ENCODE data around the gene FBN1. TPM values are rescaled to one million over a fixed set of nuclear protein-coding genes. Genes with fewer than 3 reads are reported as not detected.

FBN1 gene
- total RNA-seq = 102 TPM

- no peak for DNase-seq (ENCODE audit: extremely low spot score in 2 of 2)
- Histone ChIP-seq H3K36me3 (no peaks in the 10 kb centered on the region), H3K4me1 (peaks cover 18% of the 10 kb centered on the region), H3K27me3 (no peaks in the 10 kb centered on the region), H3K9me3 (no peaks in the 10 kb centered on the region), H3K27ac (peak within 1 kb of the TSS; percentile 93), H3K4me3 (peak within 1 kb of the TSS; percentile 61 to 84)
- TF ChIP-seq, protein P1, sequence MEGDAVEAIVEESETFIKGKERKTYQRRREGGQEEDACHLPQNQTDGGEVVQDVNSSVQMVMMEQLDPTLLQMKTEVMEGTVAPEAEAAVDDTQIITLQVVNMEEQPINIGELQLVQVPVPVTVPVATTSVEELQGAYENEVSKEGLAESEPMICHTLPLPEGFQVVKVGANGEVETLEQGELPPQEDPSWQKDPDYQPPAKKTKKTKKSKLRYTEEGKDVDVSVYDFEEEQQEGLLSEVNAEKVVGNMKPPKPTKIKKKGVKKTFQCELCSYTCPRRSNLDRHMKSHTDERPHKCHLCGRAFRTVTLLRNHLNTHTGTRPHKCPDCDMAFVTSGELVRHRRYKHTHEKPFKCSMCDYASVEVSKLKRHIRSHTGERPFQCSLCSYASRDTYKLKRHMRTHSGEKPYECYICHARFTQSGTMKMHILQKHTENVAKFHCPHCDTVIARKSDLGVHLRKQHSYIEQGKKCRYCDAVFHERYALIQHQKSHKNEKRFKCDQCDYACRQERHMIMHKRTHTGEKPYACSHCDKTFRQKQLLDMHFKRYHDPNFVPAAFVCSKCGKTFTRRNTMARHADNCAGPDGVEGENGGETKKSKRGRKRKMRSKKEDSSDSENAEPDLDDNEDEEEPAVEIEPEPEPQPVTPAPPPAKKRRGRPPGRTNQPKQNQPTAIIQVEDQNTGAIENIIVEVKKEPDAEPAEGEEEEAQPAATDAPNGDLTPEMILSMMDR (IDR thresholded peaks at IDR 0.05) = no peak
- peak in 1 of 2 donors; percentile 89 for TF ChIP-seq POLR2A (IDR thresholded peaks at IDR 0.05)
- TF ChIP-seq POLR2AphosphoS5 (IDR thresholded peaks at IDR 0.05; ENCODE audit: insufficient read depth in 1 of 2, low read depth in 1 of 2) = peak in 1 of 2 donors; percentile 93
- intact Hi-C loops (cut with DNase I) = loop anchor here (10.0 kb wide), 1 partner anchor 101 kb away; no protein-coding TSS in a partner anchor
Measured at GRCh38 chr15:48645558-48646330, at the start of gene FBN1. Gene FBN1 (minus strand): TSS chr15:48645709. CDS start chr15:48644769, 940 bp downstream.

GRCh38 chr15:48693484-48693883 lies 48.0 kb upstream of the FBN1 start:
- intact Hi-C loops (cut with DNase I) = no loop called here
- no peak for TF ChIP-seq POLR2A (IDR thresholded peaks at IDR 0.05)
- no peak for TF ChIP-seq POLR2AphosphoS5 (IDR thresholded peaks at IDR 0.05; ENCODE audit: insufficient read depth in 1 of 2, low read depth in 1 of 2)
- TF ChIP-seq, protein P1 (IDR thresholded peaks at IDR 0.05) = no peak
- H3K4me1 ChIP-seq = no peaks in the 10 kb centered on the region
- no peaks in the 10 kb centered on the region for H3K27me3 ChIP-seq
- no peaks in the 10 kb centered on the region for H3K9me3 ChIP-seq
- no peak for DNase-seq (ENCODE audit: extremely low spot score in 2 of 2)
- H3K27ac ChIP-seq = no peak overlapping the region
- no peaks in the 10 kb centered on the region for H3K36me3 ChIP-seq
- H3K4me3 ChIP-seq = no peak overlapping the region

GRCh38 chr15:48688493-48688892 lies 43.0 kb upstream of the FBN1 start:
- H3K27me3 ChIP-seq = no peaks in the 10 kb centered on the region
- no peaks in the 10 kb centered on the region for H3K36me3 ChIP-seq
- intact Hi-C loops (cut with DNase I) = no loop called here
- DNase-seq (ENCODE audit: extremely low spot score in 2 of 2) = no peak
- TF ChIP-seq POLR2AphosphoS5 (IDR thresholded peaks at IDR 0.05; ENCODE audit: insufficient read depth in 1 of 2, low read depth in 1 of 2) (no peak), POLR2A (IDR thresholded peaks at IDR 0.05) (no peak)
- TF ChIP-seq, protein P1 (IDR thresholded peaks at IDR 0.05) = no peak
- no peaks in the 10 kb centered on the region for H3K4me1 ChIP-seq
- H3K4me3 ChIP-seq = no peak overlapping the region
- no peaks in the 10 kb centered on the region for H3K9me3 ChIP-seq
- no peak overlapping the region for H3K27ac ChIP-seq

DNA sequence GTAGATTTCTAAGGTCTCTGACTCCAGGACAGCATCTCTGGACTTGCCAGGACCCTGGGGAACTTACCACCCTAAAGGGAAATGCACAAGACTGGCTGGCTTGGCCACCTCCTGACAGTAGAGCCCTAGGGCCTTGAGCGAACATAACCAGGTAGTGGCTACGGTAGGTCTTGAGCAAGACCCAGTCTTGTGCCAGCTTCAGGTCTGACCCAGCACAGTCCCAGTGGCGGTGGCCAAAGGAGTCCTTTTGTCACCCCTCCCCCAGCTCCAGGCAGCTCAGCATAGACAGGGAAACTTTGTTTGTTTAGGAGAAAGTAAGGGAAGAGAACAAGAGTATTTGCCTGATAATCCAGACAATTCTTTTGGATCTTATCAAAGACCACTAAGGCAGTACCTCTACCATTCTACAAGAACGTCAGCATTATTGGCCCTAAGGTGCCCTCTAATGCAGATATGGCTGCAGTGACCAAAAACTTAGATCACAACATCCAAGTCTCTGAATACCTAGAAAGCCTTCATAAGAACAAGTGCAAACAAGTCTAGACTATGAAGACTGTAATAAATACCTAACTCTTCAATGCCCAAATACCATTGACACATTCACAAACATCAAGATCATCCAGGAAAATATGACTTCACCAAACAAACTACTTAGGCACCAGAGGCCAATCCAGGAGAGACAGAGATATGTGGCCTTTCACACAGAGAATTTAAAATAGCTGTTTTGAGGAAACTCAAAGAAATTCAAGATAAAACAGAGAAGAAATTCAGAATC lies 38.7 kb upstream of the FBN1 start:
- no peaks in the 10 kb centered on the region for H3K4me1 ChIP-seq
- H3K27ac ChIP-seq = no peak overlapping the region
- DNase-seq (ENCODE audit: extremely low spot score in 2 of 2) = no peak
- TF ChIP-seq POLR2AphosphoS5 (IDR thresholded peaks at IDR 0.05; ENCODE audit: insufficient read depth in 1 of 2, low read depth in 1 of 2) = no peak
- TF ChIP-seq POLR2A (IDR thresholded peaks at IDR 0.05) = no peak
- TF ChIP-seq, protein P1 (IDR thresholded peaks at IDR 0.05) = no peak
- intact Hi-C loops (cut with DNase I) = no loop called here
- no peak overlapping the region for H3K4me3 ChIP-seq
- H3K36me3 ChIP-seq = no peaks in the 10 kb centered on the region
- no peaks in the 10 kb centered on the region for H3K27me3 ChIP-seq
- no peaks in the 10 kb centered on the region for H3K9me3 ChIP-seq

Measured in vagina (tissue), 2 donors.